ENCODE measurements around the gene MAD1L1.

The MAD1L1 gene

DNA sequence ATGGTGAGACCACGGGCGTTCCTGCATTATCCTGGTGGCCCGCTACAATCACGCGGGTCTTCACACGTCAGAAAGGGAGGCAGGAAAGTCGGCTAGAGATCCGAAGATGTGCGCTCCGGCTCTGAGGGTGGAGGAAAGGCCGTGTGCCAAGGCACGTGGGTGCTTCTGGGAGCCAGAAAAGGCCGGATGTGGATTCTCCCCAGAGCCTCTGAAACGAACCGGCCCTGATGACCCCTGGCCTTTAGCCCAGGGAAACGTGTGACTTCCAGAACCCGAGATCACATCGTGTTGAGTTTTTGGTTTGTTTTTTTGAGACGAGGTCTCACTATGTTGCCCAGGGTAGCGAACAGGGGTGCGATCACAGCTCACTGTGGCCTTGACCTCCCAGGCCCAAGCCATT is 318.4 kb downstream of the MAD1L1 start:
- no peak for DNase-seq (ENCODE audit: low read depth in 3 of 3)

DNA sequence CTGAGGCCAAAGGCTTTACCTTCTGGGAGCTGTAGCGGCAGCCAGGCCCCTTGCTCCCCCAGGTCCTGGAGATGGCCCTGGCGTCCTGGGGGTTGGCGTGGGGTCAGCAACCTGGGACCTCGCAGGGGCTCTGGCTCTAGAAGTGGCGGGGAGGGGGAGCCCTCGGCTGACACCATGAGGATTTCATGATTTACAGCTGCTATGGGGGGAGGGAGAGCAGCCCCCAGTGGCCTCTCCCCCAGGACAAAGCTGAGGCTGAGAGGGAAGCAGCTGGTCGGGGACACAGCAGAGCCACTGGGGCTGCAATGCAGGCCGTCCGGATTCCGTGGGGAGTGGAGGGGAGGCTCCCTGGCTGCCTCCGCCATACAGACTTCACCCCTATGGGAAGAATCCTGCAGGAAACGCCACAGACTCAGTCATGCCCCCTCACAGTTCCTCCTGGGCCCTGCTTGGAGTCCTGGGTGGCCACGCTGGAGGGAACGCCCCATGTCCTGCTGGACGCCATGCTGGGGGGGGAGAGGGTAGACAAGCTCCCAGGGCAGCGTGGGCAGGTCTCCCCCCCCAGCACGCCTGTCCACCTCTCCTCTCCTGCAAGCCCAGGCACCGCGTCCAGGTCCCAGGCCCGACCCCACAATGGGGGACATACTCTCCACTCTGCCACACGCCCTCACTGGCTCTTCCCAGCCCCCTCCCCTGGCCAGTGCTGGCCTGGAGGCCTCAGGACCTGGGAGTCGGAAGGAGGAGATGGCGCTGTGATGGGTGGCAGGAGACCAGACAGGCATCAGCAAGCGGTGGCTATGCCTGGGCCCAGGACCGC is 319.1 kb downstream of the MAD1L1 start:
- DNase-seq (ENCODE audit: low read depth in 3 of 3) = no peak

DNA sequence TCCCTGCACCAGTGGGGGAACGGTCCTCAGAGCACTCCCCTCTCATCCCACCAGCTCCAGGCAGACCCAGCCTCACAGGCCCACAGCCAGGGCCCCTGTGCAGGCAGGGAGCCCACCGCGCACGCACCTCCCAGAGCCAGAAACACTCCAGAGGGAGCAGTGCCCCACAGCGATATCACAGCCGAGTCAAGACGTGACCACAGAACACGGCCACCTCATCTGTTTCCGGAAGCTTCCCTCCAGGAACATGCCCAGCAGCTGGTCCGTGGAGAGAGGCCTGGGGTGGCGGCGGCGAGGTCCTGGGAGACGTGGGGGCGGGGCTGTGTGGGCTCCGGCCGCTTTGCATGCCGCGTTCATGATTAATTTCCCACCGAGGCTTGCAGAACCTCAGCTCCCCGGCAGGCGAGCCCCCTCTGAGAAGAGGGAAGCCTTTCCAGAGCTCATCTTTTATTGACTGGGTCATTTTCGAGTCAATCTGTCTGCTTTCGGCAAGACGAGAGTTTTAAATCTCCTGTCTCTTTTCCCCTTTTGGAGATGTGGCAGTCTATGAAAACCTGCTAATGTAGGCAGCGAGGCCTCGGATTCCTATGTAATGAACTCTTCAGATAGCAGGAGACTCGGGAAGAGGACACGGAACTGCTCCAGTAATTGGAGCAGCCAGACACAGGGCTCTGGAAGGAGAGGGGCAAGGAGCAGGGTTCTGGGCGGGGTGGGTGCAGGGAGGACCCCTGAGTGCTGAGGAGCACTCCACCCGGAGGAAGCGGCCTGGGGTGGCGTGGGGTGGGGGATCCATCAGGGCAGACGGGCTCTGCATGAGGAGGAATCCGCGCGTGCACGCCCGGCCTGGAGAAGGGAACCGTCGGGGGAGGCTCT is 319.9 kb downstream of the MAD1L1 start:
- DNase-seq (ENCODE audit: low read depth in 3 of 3) = no peak

DNA sequence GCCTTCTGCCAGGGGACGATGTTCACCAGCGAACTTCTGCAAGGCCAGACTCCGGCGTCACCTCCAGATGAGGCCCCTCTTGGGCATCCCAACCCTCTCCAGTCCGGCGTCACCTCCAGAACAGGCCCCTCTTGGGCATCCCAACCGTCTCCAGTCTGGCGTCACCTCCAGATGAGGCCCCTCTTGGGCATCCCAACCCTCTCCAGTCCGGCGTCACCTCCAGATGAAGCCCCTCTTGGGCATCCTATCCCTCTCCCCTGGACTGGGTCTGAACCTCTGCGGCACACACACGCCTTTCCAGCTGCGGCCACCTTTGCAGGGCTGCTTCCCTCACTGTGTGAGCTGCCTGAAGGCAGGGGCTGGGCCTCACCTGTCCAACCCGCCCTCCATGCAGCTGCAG is 321.2 kb downstream of the MAD1L1 start:
- no peak for DNase-seq (ENCODE audit: low read depth in 3 of 3)

DNA sequence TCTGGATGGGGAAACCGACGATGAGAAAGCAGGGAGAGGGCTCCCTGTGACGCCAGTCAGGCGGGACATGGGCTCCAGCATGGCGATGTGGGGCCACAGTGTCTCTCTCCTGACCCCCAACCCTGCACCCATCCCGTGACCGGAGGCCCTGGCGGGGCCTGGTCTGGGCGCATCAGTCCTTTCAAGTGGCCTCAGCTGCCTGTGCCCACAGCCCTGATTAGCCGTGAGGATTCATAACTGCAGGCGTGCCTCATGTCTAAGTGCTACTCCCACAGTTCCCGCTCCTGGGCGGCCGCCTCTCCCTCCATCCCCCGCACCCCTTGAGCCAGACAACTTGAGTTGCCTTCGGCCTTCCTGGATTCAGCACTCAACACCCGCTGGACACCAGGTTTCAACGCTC is 321.9 kb downstream of the MAD1L1 start:
- no peak for DNase-seq (ENCODE audit: low read depth in 3 of 3)

DNA sequence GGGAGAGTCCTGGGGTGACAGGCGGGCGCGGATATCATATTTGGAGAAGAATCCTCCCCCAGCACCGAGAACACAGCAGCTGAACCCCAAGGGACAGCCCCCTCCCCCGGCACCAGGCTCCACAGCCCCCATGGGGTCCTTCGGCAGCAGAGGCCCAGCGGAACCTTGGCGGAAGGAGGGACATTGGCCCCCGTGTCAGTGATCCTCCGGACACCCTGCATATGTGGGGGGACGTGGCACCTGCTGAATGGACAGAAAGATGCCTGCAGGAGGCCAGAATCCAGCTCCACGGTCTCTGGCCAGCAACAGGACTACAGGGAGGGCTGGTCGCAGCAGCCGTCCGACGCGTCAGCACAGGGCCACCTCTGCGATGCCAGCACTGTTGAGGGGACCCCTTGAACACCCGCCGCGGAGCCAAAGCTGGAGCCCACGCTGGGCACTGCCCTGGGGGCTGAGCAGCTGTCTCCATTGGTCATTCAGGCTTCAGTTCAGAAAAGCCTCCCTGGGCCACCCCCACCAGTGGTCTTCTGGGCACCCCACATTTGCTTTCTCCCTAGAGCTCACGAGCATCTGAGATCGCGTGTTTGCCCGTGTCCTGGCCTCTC is 322.6 kb downstream of the MAD1L1 start:
- no peak for DNase-seq (ENCODE audit: low read depth in 3 of 3)

DNA sequence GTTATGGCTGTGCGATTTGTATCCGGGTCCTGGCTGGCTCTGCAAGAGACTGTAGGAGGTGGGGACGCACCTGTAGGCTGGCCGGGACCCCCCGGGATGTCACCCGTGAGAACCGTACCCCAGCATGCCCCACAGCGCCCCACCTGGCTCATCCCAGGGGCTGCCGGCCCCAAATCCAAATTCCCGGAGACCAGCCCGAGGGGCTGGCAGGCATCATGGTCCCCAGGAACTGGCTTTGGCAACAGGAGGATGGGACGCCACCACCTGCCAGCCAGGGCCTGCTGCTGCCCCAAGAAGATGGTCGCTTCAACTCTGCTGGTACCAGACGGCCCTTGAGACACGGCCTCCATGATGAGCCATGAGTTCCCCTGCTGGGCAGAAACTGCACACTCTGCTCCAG is 323.3 kb downstream of the MAD1L1 start:
- no peak for DNase-seq (ENCODE audit: low read depth in 3 of 3)

DNA sequence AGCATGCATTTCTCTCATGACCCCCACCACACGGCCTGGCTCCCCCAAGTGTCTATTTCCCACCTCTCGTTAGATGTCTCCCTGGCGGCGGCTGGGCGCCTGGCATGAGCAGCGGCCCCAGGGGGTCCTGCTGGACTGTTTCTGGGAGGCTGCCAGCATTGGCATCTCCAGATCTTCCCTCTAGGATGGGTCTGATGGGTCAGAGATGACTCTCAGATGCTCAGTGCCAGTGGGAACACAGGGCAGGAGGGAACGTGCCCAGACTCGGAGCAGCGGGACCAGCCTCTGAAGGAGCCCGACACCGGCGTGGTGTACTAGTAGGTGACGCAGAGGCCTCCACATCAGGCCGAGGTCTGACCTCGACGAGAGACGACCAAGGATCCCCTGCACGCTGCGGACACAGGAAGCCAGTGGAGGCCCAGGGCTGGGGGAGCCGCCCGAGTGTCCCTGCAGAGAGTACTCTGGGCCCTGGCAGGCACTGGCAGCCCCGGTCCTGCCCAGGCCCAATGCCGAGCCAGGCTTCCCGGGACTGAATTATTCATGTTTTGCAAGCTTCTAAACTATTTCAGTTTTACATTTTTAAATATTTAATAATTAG is 323.8 kb downstream of the MAD1L1 start:
- no peak for DNase-seq (ENCODE audit: low read depth in 3 of 3)

DNA sequence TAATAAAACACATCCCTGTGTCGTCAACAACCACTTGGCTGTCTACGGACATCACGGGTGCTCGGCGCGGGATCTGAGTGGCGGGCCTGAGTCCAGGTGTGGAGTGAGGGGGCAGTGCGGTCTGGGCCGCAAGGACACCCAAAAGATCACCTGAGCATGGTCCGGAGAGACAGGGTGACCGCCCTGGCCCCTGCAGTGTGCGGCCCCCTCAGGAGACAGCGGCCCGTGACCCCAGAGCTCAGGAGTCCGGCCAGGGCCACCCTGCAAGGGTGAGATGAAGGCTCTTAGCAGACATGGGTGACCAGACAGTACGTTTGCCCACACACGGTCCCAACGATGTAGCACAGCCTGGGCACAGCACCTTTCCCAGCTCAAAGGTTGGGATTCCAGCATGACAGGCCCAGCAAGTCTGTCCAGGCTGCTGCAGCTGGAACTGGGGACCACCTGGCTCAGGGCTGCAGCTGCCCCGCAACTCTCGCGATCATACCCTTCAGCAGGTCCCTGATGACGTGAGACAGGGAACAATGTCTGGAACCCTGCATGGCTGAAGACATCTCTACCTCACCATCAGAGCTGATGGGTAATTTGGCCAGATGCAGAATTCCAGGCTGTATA is 324.9 kb downstream of the MAD1L1 start:
- DNase-seq (ENCODE audit: low read depth in 3 of 3) = no peak

DNA sequence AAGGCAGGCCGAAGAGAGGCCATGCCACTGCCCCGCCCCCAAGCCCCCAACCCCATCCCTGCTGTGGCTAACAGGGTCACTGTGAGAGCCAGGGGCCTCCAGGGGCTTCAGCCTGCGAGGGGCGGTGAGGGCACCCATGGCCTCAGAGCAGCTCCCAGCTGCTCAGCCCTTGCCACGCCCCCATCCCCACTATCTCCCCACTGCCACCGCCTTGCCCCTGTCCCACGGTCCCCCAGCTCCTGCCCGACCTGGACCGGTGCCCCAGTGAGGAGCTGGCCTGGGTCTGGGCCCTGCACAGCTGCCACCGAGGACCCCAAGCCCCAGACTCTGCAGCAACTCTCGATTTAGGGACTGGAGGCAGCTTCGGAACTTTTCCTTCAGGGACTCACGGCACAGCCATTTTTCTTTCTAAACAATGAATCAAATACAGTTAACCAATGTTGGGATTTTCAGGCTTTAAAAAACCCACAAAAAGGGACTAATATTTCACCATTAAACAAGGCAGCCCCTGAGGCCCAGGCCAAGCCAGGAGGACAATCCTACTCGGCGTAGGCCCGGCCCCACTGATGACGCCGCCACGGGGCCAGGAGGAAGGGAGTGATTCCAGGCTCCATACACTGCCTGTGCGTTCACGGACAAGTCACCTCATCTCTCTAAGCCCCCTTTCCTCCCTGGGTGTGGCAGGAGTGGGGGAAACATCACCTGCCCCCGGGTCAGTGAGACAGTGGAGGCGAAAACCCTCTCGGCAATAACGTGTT is 325.6 kb downstream of the MAD1L1 start:
- DNase-seq (ENCODE audit: low read depth in 3 of 3) = no peak

DNA sequence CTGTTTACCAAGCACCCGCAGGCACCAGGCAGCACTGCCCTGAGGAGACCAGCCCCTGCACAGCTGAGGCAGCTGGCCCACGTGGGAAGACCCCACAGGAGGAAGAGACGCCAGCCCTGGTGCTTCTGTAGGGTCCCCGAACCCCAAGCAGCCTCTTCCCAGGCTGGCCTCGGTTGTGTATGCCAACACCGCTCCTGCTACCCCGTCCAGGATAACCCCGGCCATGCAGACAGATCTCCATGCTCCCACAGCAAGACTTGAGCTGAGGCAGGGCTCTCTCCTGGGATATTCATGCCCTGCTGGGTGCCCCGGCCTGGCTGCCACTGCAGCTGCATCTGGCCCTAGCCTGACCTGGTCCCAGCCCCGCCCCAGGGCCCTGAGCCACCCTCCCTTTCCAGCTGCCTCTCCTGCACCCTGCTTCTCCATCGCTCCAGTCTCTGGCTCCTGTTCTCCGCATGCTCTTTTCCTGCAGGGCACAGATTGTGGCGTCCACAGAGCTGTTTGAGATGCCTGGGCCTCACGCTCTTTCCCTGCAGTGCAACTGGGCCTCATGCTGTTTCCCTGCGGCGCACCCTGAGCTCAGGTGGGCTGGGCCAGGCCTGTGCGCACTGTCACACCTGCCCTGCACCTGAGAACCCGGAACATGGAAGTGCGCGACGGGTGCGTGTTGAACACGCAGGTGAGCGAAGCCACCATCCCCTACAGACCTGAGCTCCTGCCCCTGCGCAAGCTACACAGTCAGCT is 326.5 kb downstream of the MAD1L1 start:
- DNase-seq (ENCODE audit: low read depth in 3 of 3) = no peak

DNA sequence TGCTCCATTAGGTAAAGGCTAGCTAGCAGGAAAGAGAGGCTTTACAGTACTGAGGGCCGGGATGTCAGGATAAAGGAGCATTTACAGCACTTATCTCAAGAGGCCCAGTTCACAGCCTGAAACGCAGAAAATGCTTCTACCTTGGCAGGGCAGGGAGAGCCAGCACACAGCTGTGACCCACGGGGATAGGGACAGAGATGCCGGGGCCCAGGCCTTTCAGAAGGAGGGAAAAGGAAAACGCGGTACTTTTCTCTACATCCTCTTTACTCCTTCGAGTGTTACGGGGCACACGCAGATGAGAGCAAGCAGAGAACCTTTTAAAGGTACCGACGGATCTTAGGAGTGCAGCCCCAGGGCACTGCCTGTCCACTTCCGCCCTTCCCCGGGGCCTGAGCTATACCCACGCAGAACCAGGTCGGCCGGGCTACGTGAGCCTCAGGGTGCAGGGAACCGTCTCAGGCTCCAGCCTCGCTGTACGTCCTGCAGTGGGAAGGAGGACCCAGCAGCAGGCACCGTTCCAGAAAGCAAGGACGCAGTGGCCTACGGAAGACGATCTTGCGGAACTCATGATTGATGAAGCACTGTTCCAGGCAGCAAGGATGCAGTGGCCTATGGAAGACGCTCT is 330.4 kb downstream of the MAD1L1 start:
- DNase-seq (ENCODE audit: low read depth in 3 of 3) = no peak

DNA sequence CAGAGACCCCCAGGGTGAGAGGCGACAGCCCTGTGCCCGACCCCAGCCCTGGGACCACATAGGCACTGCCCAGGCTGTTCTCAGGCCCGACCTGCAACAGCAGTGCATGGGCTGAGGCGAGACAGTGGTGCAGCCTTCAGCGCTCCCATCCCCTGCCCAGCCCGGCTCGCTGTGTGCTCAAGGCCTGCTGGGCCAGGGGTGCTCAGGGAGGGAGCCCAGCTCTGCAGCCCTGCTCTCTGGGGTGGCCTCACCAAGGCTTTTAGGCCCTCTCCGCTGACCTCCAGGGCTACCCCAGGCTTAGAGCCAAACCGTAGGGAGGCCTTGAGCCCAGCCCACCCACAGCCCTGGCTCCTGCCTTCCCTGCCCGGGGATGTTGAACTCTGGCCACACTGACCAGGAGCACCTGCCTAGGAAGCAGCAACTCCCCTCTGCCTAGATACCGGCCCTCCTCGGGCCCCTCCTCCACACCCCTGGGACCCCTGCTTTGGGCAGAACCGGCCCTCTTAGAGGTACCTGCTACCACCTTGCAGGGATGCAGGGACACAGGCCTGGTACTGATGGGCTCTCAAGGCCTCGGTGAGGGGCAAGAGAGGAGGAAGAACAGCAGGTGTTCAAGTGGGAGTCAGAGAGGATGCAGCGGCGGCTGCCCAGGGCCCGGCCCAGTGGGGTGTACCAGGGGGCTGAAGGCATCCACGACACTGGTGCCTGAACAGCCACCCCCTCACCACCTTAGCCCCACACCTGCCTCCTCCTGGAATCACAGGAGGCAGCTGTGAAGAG is 331.1 kb downstream of the MAD1L1 start:
- DNase-seq (ENCODE audit: low read depth in 3 of 3) = no peak

DNA sequence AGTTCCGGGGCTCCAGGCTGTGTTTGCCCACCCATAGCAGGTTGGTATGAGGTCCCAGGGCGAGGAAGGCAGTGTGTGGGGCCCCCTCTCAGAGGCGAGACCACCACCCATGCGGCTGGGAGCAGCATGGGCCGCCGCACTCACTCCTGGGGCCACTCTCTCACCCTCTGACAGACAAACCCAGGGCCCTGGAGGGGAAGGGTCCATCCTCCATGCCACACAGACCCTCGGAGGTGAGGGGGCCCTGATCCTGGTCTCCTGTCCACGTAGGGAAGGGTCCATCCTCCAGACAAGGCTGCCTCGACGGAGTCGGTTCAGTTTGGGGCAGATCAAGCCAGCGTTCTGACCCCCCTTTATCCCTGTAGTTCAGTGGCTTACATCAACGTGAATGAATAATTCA is 331.9 kb downstream of the MAD1L1 start:
- no peak for DNase-seq (ENCODE audit: low read depth in 3 of 3)

DNA sequence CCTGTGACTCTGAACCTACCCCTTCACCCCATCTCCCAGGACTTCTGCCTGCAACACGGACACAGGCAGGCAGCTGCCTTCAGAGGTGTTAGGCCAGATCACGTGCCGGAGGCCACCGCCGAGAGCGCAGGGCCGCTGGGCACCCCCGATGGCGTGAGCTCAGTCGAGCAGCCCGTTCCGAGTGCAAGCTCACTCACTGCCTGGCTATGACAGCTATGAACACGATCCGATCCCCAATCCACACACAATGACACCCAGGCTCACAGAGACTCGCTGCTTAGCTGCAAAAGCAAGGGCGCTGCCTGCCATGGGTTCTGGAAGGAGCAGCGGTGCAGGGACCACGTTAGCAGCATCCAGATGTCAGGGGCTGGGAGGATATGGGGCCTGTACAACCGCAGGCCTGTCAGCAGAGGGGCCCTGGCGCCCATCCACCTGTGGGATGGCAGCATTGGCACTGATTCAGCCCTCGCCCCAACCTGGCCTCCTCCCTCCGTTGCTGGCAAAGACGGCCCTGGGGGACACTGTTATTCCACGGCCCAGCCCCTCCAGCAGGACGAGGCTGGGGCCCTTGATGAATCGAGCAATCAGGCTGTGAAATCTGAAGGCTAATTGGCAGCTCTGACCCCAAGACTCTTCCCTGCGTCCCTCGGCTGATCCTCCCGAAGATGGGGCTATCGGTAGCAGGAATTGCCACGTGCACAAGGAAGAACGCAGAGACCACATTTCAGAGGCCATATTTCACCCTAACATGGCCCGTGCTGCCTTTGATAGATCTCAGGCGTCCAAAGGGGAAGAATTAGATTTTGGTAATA is 332.6 kb downstream of the MAD1L1 start:
- no peak for DNase-seq (ENCODE audit: low read depth in 3 of 3)

DNA sequence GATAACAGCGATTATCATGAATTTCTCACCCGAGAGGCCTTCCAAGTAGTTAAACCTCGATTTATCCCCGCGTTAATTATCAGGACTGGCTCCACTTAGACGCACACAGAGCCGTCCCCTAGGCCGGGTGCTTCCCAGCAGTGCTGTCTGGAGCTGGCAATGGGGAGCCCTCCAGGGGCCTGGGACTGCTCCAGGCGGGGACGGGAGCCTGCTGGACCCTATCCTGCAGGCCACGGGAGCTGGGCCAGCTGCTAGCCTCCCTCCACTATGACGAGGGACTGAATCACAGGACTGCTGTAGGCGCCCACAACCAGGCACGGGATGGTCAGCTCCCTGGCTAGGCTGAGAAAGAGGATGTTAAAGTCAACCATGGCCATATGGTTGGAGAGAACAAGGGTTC is 333.5 kb downstream of the MAD1L1 start:
- no peak for DNase-seq (ENCODE audit: low read depth in 3 of 3)

DNA sequence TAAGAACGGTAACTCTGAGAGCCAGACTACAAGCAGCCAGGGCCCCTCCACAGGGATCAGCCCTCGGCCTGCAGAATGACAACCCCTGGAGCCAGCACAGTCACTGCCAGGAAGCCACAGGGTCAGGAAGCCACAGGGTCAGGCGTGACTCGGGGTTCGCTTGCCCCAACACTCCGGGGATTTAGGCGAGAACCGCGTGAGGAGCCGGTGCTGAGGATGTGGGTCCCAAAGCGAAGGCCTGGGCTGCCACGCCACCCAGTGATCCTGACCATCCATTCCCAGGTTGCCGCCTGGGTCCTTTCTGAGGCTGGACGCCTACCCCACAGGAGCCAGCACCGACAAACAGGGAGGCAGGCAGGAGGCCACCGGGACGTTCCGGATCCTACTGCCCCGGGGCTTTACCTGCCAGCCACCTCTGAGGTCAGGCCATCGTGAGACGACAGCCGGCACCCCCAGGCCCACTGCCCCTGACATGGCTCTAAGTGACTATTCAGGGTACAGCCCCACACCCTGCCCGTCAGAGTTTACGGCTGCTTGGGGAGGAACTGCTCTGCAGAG is 334.0 kb downstream of the MAD1L1 start:
- DNase-seq (ENCODE audit: low read depth in 3 of 3) = no peak

All from stimulated activated CD4-positive, alpha-beta T cell treated with anti-CD3 and anti-CD28 coated beads, TNF-alpha, amount 100 ng/mL, for 48 hours (primary cell).